ENCODE data around the gene GSTM5. TPM values are rescaled to one million over a fixed set of nuclear protein-coding genes. Genes with fewer than 3 reads are reported as not detected.
"Not testable (repeated sequence)": the region's sequence is repeated elsewhere in the genome, so short reads cannot be mapped to it uniquely, and the experiment has no call there.

The GSTM5 gene
- total RNA-seq, 4 donors from 2014 or later = 0.23 to 2.2 (median 1.5) TPM

- WGBS, 2 donors = 68 to 80% methylated on average over 8 of the region's 8 CpGs
- intact Hi-C loops (cut with DNase I; ENCODE audit: low total_unique reads) = no loop called here
These were observed 7.9 kb upstream of the GSTM5 start for GRCh38 chr1:109704173-109704572.

GRCh38 chr1:109705411-109705810 is 6.6 kb upstream of the GSTM5 start:
- no peak overlapping the region for H3K4me3 ChIP-seq (ENCODE audit: low read depth, poor library complexity, severe bottlenecking)
- intact Hi-C loops (cut with DNase I; ENCODE audit: low total_unique reads) = no loop called here
- 86% methylated on average over 4 of the region's 4 CpGs for WGBS, 2 donors
- TF ChIP-seq POLR2A (IDR thresholded peaks at IDR 0.05) (no peak), CTCF (IDR thresholded peaks at IDR 0.05) (no peak)
- no peak for DNase-seq (ENCODE audit: low spot score in 2 of 2)

More at GRCh38 chr1:109704173-109704572, 7.9 kb upstream of the GSTM5 start:
- TF ChIP-seq CTCF (IDR thresholded peaks at IDR 0.05) = no peak
- TF ChIP-seq POLR2A (IDR thresholded peaks at IDR 0.05) = no peak
- no peak overlapping the region for H3K4me3 ChIP-seq (ENCODE audit: low read depth, poor library complexity, severe bottlenecking)
- DNase-seq (ENCODE audit: low spot score in 2 of 2) = no peak

GRCh38 chr1:109708949-109709348 is 3.1 kb upstream of the GSTM5 start:
- intact Hi-C loops (cut with DNase I; ENCODE audit: low total_unique reads); H3K4me3 ChIP-seq (ENCODE audit: low read depth, poor library complexity, severe bottlenecking); DNase-seq (ENCODE audit: low spot score in 2 of 2): not testable (repeated sequence)
- 71 to 77% methylated on average over 4 of the region's 4 CpGs for WGBS, 2 donors

- DNase-seq (ENCODE audit: low spot score in 2 of 2); H3K4me3 ChIP-seq (ENCODE audit: low read depth, poor library complexity, severe bottlenecking); intact Hi-C loops (cut with DNase I; ENCODE audit: low total_unique reads): not testable (repeated sequence)
These were observed 2.2 kb upstream of the GSTM5 start for GRCh38 chr1:109709822-109710221.

- intact Hi-C loops (cut with DNase I; ENCODE audit: low total_unique reads) = no loop called here
- no peak for DNase-seq (ENCODE audit: low spot score in 2 of 2)
- WGBS, 2 donors = 72 to 77% methylated on average over 15 to 22 of the region's 22 CpGs
- H3K4me3 ChIP-seq (ENCODE audit: low read depth, poor library complexity, severe bottlenecking) = no peak overlapping the region
- no peak for TF ChIP-seq POLR2A (IDR thresholded peaks at IDR 0.05)
- no peak for TF ChIP-seq CTCF (IDR thresholded peaks at IDR 0.05)
These were observed 342 bp downstream of the GSTM5 start for GRCh38 chr1:109712321-109712864.

- intact Hi-C loops (cut with DNase I; ENCODE audit: low total_unique reads) = no loop called here
- 92 to 96% methylated on average over 5 of the region's 5 CpGs for WGBS, 2 donors
- no peak overlapping the region for H3K4me3 ChIP-seq (ENCODE audit: low read depth, poor library complexity, severe bottlenecking)
- TF ChIP-seq POLR2A (IDR thresholded peaks at IDR 0.05) = no peak
- DNase-seq (ENCODE audit: low spot score in 2 of 2) = no peak
These were observed 1.6 kb downstream of the GSTM5 start for GRCh38 chr1:109713636-109714035.

GRCh38 chr1:109714661-109715372 is 2.8 kb downstream of the GSTM5 start:
- peak in 1 of 2 donors; percentile 10 for DNase-seq (ENCODE audit: low spot score in 2 of 2)
- 78 to 82% methylated on average over 12 of the region's 12 CpGs for WGBS, 2 donors
- H3K4me3 ChIP-seq (ENCODE audit: low read depth, poor library complexity, severe bottlenecking) = no peak overlapping the region
- no peak for TF ChIP-seq POLR2A (IDR thresholded peaks at IDR 0.05)
- TF ChIP-seq CTCF (IDR thresholded peaks at IDR 0.05) = no peak
- intact Hi-C loops (cut with DNase I; ENCODE audit: low total_unique reads) = no loop called here
